Measurements from ENCODE around the gene CA14.
"Not testable (repeated sequence)": the region's sequence is repeated elsewhere in the genome, so short reads cannot be mapped to it uniquely, and the experiment has no call there.

Gene CA14

GRCh38 chr1:150302338-150302737 is 44.8 kb downstream of the CA14 start:
- Histone ChIP-seq H3K27me3 (replicated peaks; ENCODE audit: control insufficient read depth, insufficient read depth, low read length) (no peaks in the 10 kb centered on the region), H3K4me3 (replicated peaks; ENCODE audit: low read depth, low read length) (no peak overlapping the region), H3K36me3 (ENCODE audit: control insufficient read depth, insufficient read depth, low read length) (peaks cover 11% of the 10 kb centered on the region)
- DNase-seq (ENCODE audit: extremely low read depth, insufficient read length) = no peak
- TF ChIP-seq, protein P1, sequence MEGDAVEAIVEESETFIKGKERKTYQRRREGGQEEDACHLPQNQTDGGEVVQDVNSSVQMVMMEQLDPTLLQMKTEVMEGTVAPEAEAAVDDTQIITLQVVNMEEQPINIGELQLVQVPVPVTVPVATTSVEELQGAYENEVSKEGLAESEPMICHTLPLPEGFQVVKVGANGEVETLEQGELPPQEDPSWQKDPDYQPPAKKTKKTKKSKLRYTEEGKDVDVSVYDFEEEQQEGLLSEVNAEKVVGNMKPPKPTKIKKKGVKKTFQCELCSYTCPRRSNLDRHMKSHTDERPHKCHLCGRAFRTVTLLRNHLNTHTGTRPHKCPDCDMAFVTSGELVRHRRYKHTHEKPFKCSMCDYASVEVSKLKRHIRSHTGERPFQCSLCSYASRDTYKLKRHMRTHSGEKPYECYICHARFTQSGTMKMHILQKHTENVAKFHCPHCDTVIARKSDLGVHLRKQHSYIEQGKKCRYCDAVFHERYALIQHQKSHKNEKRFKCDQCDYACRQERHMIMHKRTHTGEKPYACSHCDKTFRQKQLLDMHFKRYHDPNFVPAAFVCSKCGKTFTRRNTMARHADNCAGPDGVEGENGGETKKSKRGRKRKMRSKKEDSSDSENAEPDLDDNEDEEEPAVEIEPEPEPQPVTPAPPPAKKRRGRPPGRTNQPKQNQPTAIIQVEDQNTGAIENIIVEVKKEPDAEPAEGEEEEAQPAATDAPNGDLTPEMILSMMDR (IDR thresholded peaks at IDR 0.05; ENCODE audit: insufficient read depth, low read length, poor library complexity, severe bottlenecking) = no peak

GRCh38 chr1:150302902-150303301 is 45.3 kb downstream of the CA14 start:
- no peaks in the 10 kb centered on the region for H3K27me3 ChIP-seq (replicated peaks; ENCODE audit: control insufficient read depth, insufficient read depth, low read length)
- TF ChIP-seq, protein P1 (IDR thresholded peaks at IDR 0.05; ENCODE audit: insufficient read depth, low read length, poor library complexity, severe bottlenecking) = no peak
- no peak overlapping the region for H3K4me3 ChIP-seq (replicated peaks; ENCODE audit: low read depth, low read length)
- H3K36me3 ChIP-seq (ENCODE audit: control insufficient read depth, insufficient read depth, low read length) = peaks cover 11% of the 10 kb centered on the region
- DNase-seq (ENCODE audit: extremely low read depth, insufficient read length) = no peak

DNA sequence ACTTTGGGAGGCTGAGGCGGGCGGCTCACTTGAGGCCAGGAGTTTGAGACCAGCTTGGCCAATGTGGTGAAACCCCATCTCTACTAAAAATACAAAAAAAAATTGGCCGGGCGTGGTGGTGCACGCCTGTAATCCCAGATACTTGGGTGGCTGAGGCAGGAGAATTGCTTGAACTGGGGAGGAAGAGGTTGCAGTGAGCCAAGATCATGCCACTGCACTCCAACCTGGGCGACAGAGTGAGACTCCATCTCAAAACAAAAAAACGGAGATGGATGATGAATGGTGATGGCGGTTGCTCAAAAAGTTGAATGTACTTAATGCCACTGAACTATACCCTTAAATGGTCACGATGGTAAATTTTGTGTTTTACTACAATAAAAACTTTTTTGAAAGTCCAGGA is 51.0 kb downstream of the CA14 start:
- not testable (repeated sequence) for DNase-seq (ENCODE audit: extremely low read depth, insufficient read length); H3K4me3 ChIP-seq (replicated peaks; ENCODE audit: low read depth, low read length); H3K27me3 ChIP-seq (replicated peaks; ENCODE audit: control insufficient read depth, insufficient read depth, low read length); H3K36me3 ChIP-seq (ENCODE audit: control insufficient read depth, insufficient read depth, low read length)

DNA sequence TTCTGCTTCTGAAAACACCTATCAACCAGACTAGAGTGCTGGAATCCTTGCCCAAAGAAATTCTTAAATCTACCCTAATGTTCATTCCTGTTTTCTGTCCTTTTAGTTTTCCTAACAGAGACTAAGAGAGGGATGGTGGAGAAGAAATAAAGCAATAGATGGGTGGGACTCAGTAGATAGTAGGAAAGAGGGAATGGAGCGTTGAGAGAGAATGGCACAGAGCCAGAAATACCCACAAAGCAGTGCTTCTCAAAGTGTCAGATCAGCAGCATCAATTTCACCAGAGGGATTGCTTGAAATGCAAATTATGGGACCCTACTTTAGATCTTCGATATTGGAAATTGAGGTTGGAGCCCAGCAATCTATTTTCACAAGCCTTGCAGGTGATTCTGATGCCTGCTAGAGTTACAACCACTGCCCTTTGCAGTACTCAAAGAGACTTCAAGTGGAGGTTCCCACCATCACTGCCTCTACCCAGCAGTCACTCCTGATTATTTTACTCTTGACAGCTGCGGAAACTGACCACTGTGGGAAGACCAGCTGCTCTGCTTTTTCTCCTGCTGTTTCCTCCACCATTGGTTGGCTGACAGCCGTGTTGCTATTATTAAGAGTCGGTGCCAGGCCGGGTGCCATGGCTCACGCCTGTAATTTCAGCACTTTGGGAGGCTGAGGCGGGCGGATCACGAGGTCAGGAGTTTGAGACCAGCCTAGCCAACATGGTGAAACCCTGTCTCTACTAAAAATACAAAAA is 52.4 kb downstream of the CA14 start:
- Histone ChIP-seq H3K4me3 (replicated peaks; ENCODE audit: low read depth, low read length) (no peak overlapping the region), H3K36me3 (ENCODE audit: control insufficient read depth, insufficient read depth, low read length) (peaks cover 1% of the 10 kb centered on the region; the same call in 1 of the 2 replicates), H3K27me3 (replicated peaks; ENCODE audit: control insufficient read depth, insufficient read depth, low read length) (no peaks in the 10 kb centered on the region)
- DNase-seq (ENCODE audit: extremely low read depth, insufficient read length) = no peak
- TF ChIP-seq, protein P1 (IDR thresholded peaks at IDR 0.05; ENCODE audit: insufficient read depth, low read length, poor library complexity, severe bottlenecking) = no peak

- DNase-seq (ENCODE audit: extremely low read depth, insufficient read length) = no peak
- TF ChIP-seq, protein P1 (IDR thresholded peaks at IDR 0.05; ENCODE audit: insufficient read depth, low read length, poor library complexity, severe bottlenecking) = no peak
- Histone ChIP-seq H3K36me3 (ENCODE audit: control insufficient read depth, insufficient read depth, low read length) (no peaks in the 10 kb centered on the region; the same call in 1 of the 2 replicates), H3K4me3 (replicated peaks; ENCODE audit: low read depth, low read length) (no peak overlapping the region), H3K27me3 (replicated peaks; ENCODE audit: control insufficient read depth, insufficient read depth, low read length) (no peaks in the 10 kb centered on the region)
Measured at GRCh38 chr1:150311762-150312161, 54.2 kb downstream of the CA14 start.
